ENCODE results near the gene WFDC10A.
"Not testable (repeated sequence)": the region's sequence is repeated elsewhere in the genome, so short reads cannot be mapped to it uniquely, and the experiment has no call there.

- TF ChIP-seq, protein P1, sequence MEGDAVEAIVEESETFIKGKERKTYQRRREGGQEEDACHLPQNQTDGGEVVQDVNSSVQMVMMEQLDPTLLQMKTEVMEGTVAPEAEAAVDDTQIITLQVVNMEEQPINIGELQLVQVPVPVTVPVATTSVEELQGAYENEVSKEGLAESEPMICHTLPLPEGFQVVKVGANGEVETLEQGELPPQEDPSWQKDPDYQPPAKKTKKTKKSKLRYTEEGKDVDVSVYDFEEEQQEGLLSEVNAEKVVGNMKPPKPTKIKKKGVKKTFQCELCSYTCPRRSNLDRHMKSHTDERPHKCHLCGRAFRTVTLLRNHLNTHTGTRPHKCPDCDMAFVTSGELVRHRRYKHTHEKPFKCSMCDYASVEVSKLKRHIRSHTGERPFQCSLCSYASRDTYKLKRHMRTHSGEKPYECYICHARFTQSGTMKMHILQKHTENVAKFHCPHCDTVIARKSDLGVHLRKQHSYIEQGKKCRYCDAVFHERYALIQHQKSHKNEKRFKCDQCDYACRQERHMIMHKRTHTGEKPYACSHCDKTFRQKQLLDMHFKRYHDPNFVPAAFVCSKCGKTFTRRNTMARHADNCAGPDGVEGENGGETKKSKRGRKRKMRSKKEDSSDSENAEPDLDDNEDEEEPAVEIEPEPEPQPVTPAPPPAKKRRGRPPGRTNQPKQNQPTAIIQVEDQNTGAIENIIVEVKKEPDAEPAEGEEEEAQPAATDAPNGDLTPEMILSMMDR (IDR thresholded peaks at IDR 0.05) = not testable (repeated sequence)
- TF ChIP-seq POLR2AphosphoS5 (IDR thresholded peaks at IDR 0.05) = not testable (repeated sequence)
Measured at GRCh38 chr20:45651726-45652125, 22.2 kb downstream of the WFDC10A start.
